OCI-LY3 (cell line): ENCODE data around the gene NLGN2.

ENCODE experiments used
- H2AFZ ChIP-seq: fragments of 200-600, 300-600 bp; shearing (Covaris generic); 2 replicates; pipeline ENCODE4 v1.6.0; 2014; ENCODE audit warnings: antibody characterized with exemption, low read depth, low read length
- H3K27ac ChIP-seq: fragments of 200-600, 300-600 bp; sonication (generic); 2 replicates; pipeline ENCODE4 v1.5.1; 2014; ENCODE audit warnings: mild to moderate bottlenecking, low read length, moderate library complexity, mixed read lengths
- H3K27me3 ChIP-seq: fragments of 200-600, 300-600 bp; sonication (generic); 2 replicates; pipeline ENCODE4 v1.6.1; 2014; ENCODE audit warnings: low read depth, low read length, mixed read lengths
- H3K36me3 ChIP-seq: fragments of 200-600, 300-600 bp; sonication (generic); replicated peaks from 2 replicates; pipeline ENCODE3; 2014; ENCODE audit warnings: low read depth, low read length, mixed read lengths
- H3K4me1 ChIP-seq: fragments of 300-600, 200-600 bp; sonication (generic); 2 replicates; pipeline ENCODE4 v1.6.1; 2014; ENCODE audit warnings: low read length, mixed read lengths
- H3K4me2 ChIP-seq: fragments of 200-600, 300-600 bp; sonication (generic); 2 replicates; pipeline ENCODE4 v1.6.1; 2014; ENCODE audit warnings: low read length, mixed read lengths
- H3K4me3 ChIP-seq: fragments of 300-600, 200-600 bp; sonication (generic); 2 replicates; pipeline ENCODE4 v1.5.1; 2014; ENCODE audit warnings: antibody characterized with exemption, mild to moderate bottlenecking, low read length, moderate library complexity
- H3K79me2 ChIP-seq: fragments of 300-600, 200-600 bp; shearing (Covaris generic); 2 replicates; pipeline ENCODE4 v1.6.1; 2014; ENCODE audit warnings: mild to moderate bottlenecking, low read length, mixed read lengths
- H3K9ac ChIP-seq: fragments of 300-600, 200-600 bp; shearing (Covaris generic); 2 replicates; pipeline ENCODE4 v1.6.0; 2014; ENCODE audit warnings: mild to moderate bottlenecking, low read length, moderate library complexity
- H3K9me3 ChIP-seq: fragments of 200-600, 300-600 bp; shearing (Covaris generic); 2 replicates; pipeline ENCODE4 v1.6.1; 2014; ENCODE audit warnings: low read length, mixed read lengths; ENCODE audit not compliant: insufficient read depth
- H4K20me1 ChIP-seq: fragments of 200-600, 300-600 bp; sonication (generic); 2 replicates; pipeline ENCODE4 v1.6.1; 2016; ENCODE audit warnings: low read length, mixed read lengths; ENCODE audit not compliant: insufficient read depth
- CTCF ChIP-seq: fragments of 200-600, 300-600 bp; sonication (generic); IDR thresholded peaks from 2 replicates; pipeline ENCODE4 v1.5.1; 2014; ENCODE audit warnings: antibody characterized with exemption, low read length, low read depth
- EZH2phosphoT487 ChIP-seq: fragments of 200-600 bp; shearing (Covaris generic); IDR thresholded peaks from 2 replicates; pipeline ENCODE4 v1.6.1; 2018; ENCODE audit warnings: antibody characterized with exemption, mixed run types, low read depth

The NLGN2 gene

GRCh38 chr17:7421186-7421585, 13.5 kb downstream of the NLGN2 start:
- Histone ChIP-seq H3K27ac (no peak overlapping the region), H3K9me3 (no peaks in the 10 kb centered on the region), H3K4me1 (no peaks in the 10 kb centered on the region), H2AFZ (no peak overlapping the region), H3K27me3 (no peaks in the 10 kb centered on the region), H3K36me3 (no peaks in the 10 kb centered on the region), H3K79me2 (no peaks in the 10 kb centered on the region), H3K4me2 (no peak overlapping the region), H4K20me1 (no peaks in the 10 kb centered on the region), H3K9ac (no peak overlapping the region), H3K4me3 (no peak overlapping the region)
- TF ChIP-seq EZH2phosphoT487, result no peak
- TF ChIP-seq CTCF, result no peak

GRCh38 chr17:7423679-7424078, 16.0 kb downstream of the NLGN2 start:
- Histone ChIP-seq H3K36me3 (no peaks in the 10 kb centered on the region), H2AFZ (no peak overlapping the region), H3K9ac (no peak overlapping the region), H3K4me2 (no peak overlapping the region), H3K27me3 (no peaks in the 10 kb centered on the region), H3K79me2 (no peaks in the 10 kb centered on the region), H3K27ac (no peak overlapping the region), H3K9me3 (no peaks in the 10 kb centered on the region), H3K4me3 (no peak overlapping the region), H4K20me1 (no peaks in the 10 kb centered on the region), H3K4me1 (no peaks in the 10 kb centered on the region)
- no peak for TF ChIP-seq EZH2phosphoT487

- no peak within 1 kb of the TSS for H2AFZ ChIP-seq
- no peak within 1 kb of the TSS for H3K4me2 ChIP-seq
- H3K4me3 ChIP-seq, result no peak within 1 kb of the TSS
- H3K79me2 ChIP-seq, result no peaks in the 10 kb centered on the region
- no peak within 1 kb of the TSS for H3K9ac ChIP-seq
- H3K4me1 ChIP-seq, result no peaks in the 10 kb centered on the region
- H4K20me1 ChIP-seq, result no peaks in the 10 kb centered on the region
- H3K27me3 ChIP-seq, result no peaks in the 10 kb centered on the region
- no peak within 1 kb of the TSS for H3K27ac ChIP-seq
- no peak for TF ChIP-seq CTCF
- TF ChIP-seq EZH2phosphoT487, result no peak
- H3K9me3 ChIP-seq, result no peaks in the 10 kb centered on the region
- no peaks in the 10 kb centered on the region for H3K36me3 ChIP-seq
Observed at GRCh38 chr17:7425316-7425715, 17.7 kb downstream of the NLGN2 start, which contains the start of gene SPEM2. Gene SPEM2 (plus strand): TSS chr17:7425616. CDS start chr17:7425689, 73 bp downstream.

GRCh38 chr17:7425756-7426155, 18.1 kb downstream of the NLGN2 start:
- no peak for TF ChIP-seq EZH2phosphoT487
- TF ChIP-seq CTCF, result no peak
- no peak overlapping the region for H3K9ac ChIP-seq

More at GRCh38 chr17:7425756-7426155, 18.1 kb downstream of the NLGN2 start:
- Histone ChIP-seq H3K4me1 (no peaks in the 10 kb centered on the region), H3K9me3 (no peaks in the 10 kb centered on the region), H3K4me3 (no peak overlapping the region), H2AFZ (no peak overlapping the region), H3K4me2 (no peak overlapping the region), H3K79me2 (no peaks in the 10 kb centered on the region), H4K20me1 (no peaks in the 10 kb centered on the region), H3K36me3 (no peaks in the 10 kb centered on the region), H3K27me3 (no peaks in the 10 kb centered on the region), H3K27ac (no peak overlapping the region)
